ENCODE measurements around the gene DSCAML1. TPM values are rescaled to one million over a fixed set of nuclear protein-coding genes. Genes with fewer than 3 reads are reported as not detected.

DSCAML1 gene
- total RNA-seq = 1 to 10 TPM; 1.4 to 1.5 TPM
- under 1 TPM; 0.18 to 0.79 TPM for polyA plus RNA-seq
- long read RNA-seq, donor 1 = 0 reads
- long read RNA-seq, donor 2 = 0 reads
- long read RNA-seq, donor 3 = 0 reads
- long read RNA-seq, donor 4 = 0 reads
- long read RNA-seq, donor 5 = 0 reads

- Histone ChIP-seq H3K27ac (ENCODE audit: low read depth in 1 of 2, low read length in 1 of 2) (no peak within 1 kb of the TSS), H3K36me3 (ENCODE audit: control insufficient read depth in 4 of 4, insufficient read depth in 4 of 4, low read length in 4 of 4) (no peaks in the 10 kb centered on the region), H3K9me3 (ENCODE audit: control insufficient read depth in 4 of 4, insufficient read depth in 3 of 4, low read length in 3 of 4) (no peaks in the 10 kb centered on the region), H3K4me1 (ENCODE audit: control insufficient read depth in 5 of 5, insufficient read depth in 5 of 5, low read length in 5 of 5) (peaks cover 0 to 12% (median 0%) of the 10 kb centered on the region in 5 donors), H3K4me3 (no peak within 1 kb of the TSS), H3K27me3 (ENCODE audit: control insufficient read depth in 3 of 3, insufficient read depth in 3 of 3, low read length in 2 of 3) (peaks cover 0 to 77% (median 32%) of the 10 kb centered on the region in 3 donors), H3K9ac (ENCODE audit: insufficient read depth in 1 of 2, low read length in 2 of 2) (no peak within 1 kb of the TSS)
- no peak for TF ChIP-seq CTCF (IDR thresholded peaks at IDR 0.05; ENCODE audit: control extremely low read depth, extremely low read depth)
- peak; percentile 54 for ATAC-seq (ENCODE audit: insufficient read depth, low FRiP score)
- 5 to 13% methylated on average over 36 to 66 of the region's 66 CpGs for WGBS, 2 donors
- no peak for DNase-seq
Measured at GRCh38 chr11:117796872-117797529, at the start of gene DSCAML1. Gene DSCAML1, minus strand, starts transcription at chr11:117797216. Its CDS starts 137 bp downstream, at chr11:117797079.

- Histone ChIP-seq H3K4me3 (no peak overlapping the region), H3K4me1 (ENCODE audit: control insufficient read depth in 5 of 5, insufficient read depth in 5 of 5, low read length in 5 of 5) (peaks cover 0 to 5% (median 3%) of the 10 kb centered on the region in 5 donors), H3K9ac (ENCODE audit: insufficient read depth in 1 of 2, low read length in 2 of 2) (no peak overlapping the region), H3K27ac (ENCODE audit: low read depth in 1 of 2, low read length in 1 of 2) (no peak overlapping the region), H3K36me3 (ENCODE audit: control insufficient read depth in 4 of 4, insufficient read depth in 4 of 4, low read length in 4 of 4) (peaks cover 0 to 16% (median 10%) of the 10 kb centered on the region in 4 donors), H3K9me3 (ENCODE audit: control insufficient read depth in 4 of 4, insufficient read depth in 3 of 4, low read length in 3 of 4) (no peaks in the 10 kb centered on the region), H3K27me3 (ENCODE audit: control insufficient read depth in 3 of 3, insufficient read depth in 3 of 3, low read length in 2 of 3) (no peaks in the 10 kb centered on the region)
- DNase-seq (peak; percentile 76 to 82 (median 76)), ATAC-seq (ENCODE audit: insufficient read depth, low FRiP score) (peak; percentile 74)
- peak; percentile 98 for TF ChIP-seq CTCF (IDR thresholded peaks at IDR 0.05; ENCODE audit: control extremely low read depth, extremely low read depth)
- WGBS, 2 donors = 22 to 23% methylated on average over 9 of the region's 9 CpGs
Measured at GRCh38 chr11:117843666-117844484, 46.9 kb upstream of the DSCAML1 start.

- H3K4me1 ChIP-seq (ENCODE audit: control insufficient read depth in 5 of 5, insufficient read depth in 5 of 5, low read length in 5 of 5) = peaks cover 0 to 8% (median 4%) of the 10 kb centered on the region in 5 donors
- no peak for ATAC-seq (ENCODE audit: insufficient read depth, low FRiP score)
- H3K36me3 ChIP-seq (ENCODE audit: control insufficient read depth in 4 of 4, insufficient read depth in 4 of 4, low read length in 4 of 4) = peaks cover 0 to 17% (median 14%) of the 10 kb centered on the region in 4 donors
- H3K9me3 ChIP-seq (ENCODE audit: control insufficient read depth in 4 of 4, insufficient read depth in 3 of 4, low read length in 3 of 4) = no peaks in the 10 kb centered on the region
- H3K27ac ChIP-seq (ENCODE audit: low read depth in 1 of 2, low read length in 1 of 2) = no peak overlapping the region
- no peak for DNase-seq
- TF ChIP-seq CTCF (IDR thresholded peaks at IDR 0.05; ENCODE audit: control extremely low read depth, extremely low read depth) = no peak
- no peak overlapping the region for H3K9ac ChIP-seq (ENCODE audit: insufficient read depth in 1 of 2, low read length in 2 of 2)
- no peaks in the 10 kb centered on the region for H3K27me3 ChIP-seq (ENCODE audit: control insufficient read depth in 3 of 3, insufficient read depth in 3 of 3, low read length in 2 of 3)
- H3K4me3 ChIP-seq = no peak overlapping the region
- 46 to 72% methylated on average over 16 of the region's 16 CpGs for WGBS, 2 donors
Measured at GRCh38 chr11:117842131-117842941, 45.3 kb upstream of the DSCAML1 start.
